A673 (cell line): ENCODE data around the gene MYO18B.

Experiments
- EZH2 ChIP-seq: fragments of 200-600 bp; sonication (generic); IDR thresholded peaks from 2 replicates; pipeline ENCODE4 v1.6.1; 2017; ENCODE audit warnings: borderline replicate concordance, low read depth, mild to moderate bottlenecking, mixed read lengths, antibody characterized with exemption, low read length; ENCODE audit not compliant: poor library complexity, severe bottlenecking
- TF ChIP-seq, protein P1 (sequence below): fragments of 300-800, 200-600 bp; sonication (generic); conservative IDR thresholded peaks from 2 replicates; pipeline ENCODE4 v1.5.1; 2017; ENCODE audit warnings: low read depth, mild to moderate bottlenecking, antibody characterized with exemption, low read length, moderate library complexity, mixed read lengths

DNA sequence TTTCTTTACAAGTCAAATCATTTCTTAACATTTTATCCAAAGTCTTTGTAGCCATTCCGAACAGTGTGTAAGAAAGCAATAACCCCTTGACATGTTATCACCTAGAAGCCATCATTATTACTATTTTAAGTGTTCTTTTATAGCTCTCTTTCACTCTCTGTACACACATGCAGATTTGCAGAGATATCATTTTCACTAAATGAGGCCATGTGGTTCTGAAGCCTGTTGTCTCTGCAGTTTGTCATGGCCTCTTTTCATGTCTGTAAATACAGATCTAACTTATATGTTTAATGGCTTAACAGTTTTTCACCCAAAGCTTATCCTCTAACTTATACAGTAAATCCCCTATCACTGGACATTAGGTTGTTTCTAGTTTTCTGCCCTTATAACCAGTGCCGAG is 166.8 kb downstream of the MYO18B start:
- TF ChIP-seq, protein P1, sequence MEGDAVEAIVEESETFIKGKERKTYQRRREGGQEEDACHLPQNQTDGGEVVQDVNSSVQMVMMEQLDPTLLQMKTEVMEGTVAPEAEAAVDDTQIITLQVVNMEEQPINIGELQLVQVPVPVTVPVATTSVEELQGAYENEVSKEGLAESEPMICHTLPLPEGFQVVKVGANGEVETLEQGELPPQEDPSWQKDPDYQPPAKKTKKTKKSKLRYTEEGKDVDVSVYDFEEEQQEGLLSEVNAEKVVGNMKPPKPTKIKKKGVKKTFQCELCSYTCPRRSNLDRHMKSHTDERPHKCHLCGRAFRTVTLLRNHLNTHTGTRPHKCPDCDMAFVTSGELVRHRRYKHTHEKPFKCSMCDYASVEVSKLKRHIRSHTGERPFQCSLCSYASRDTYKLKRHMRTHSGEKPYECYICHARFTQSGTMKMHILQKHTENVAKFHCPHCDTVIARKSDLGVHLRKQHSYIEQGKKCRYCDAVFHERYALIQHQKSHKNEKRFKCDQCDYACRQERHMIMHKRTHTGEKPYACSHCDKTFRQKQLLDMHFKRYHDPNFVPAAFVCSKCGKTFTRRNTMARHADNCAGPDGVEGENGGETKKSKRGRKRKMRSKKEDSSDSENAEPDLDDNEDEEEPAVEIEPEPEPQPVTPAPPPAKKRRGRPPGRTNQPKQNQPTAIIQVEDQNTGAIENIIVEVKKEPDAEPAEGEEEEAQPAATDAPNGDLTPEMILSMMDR = no peak
- TF ChIP-seq EZH2 = no peak
